HepG2 (cell line): ENCODE measurements around the gene SGF29. TPM values are rescaled to one million over a fixed set of nuclear protein-coding genes. Genes with fewer than 3 reads are reported as not detected.
"Not testable (repeated sequence)": the region's sequence is repeated elsewhere in the genome, so short reads cannot be mapped to it uniquely, and the experiment has no call there.

Source experiments
- ATAC-seq: fragments of 200-7000 bp; cut with Tn5 transposase; 3 replicates; pipeline ENCODE4 v1.9.1; 2020; ENCODE audit warnings: mild to moderate bottlenecking, moderate library complexity
- BruUV-seq: library from RNA; stranded (reverse); fragments of 400-500 nt; replicated peaks from 2 replicates; lab custom pipeline; 2021; lab: Mats Ljungman, UMichigan
- CTCF ChIA-PET: fragments of 300-600 bp; formaldehyde crosslinking; extraction: SDS; loops from one replicate; lab custom pipeline; 2021; ENCODE audit warnings: low total read pairs, inconsistent platforms, low intra/inter-chr PET ratio; lab: Yijun Ruan, JAX
- POLR2A ChIA-PET: fragments of 350-600 bp; sonication (Branson Sonifier 250); formaldehyde crosslinking; loops from one replicate; lab custom pipeline; 2020; ENCODE audit warnings: antibody characterized with exemption, inconsistent platforms; lab: Yijun Ruan, JAX
- DNase-seq: peaks from one replicate; pipeline ENCODE4 v3.0.0-alpha.2; 2015; ENCODE audit warnings: low spot score
- FAIRE-seq: peaks from 3 replicates; lab custom pipeline; 2011; peaks lifted over from hg19 to GRCh38; lab: Jason Lieb, UNC
- H2AFZ ChIP-seq: one replicate; pipeline ENCODE4 v1.6.1; 2011; ENCODE audit warnings: low read length, inconsistent platforms
- H3K27ac ChIP-seq: fragments of 300-600 bp; 3 replicates; pipeline ENCODE4 v1.8.0; 2011; ENCODE audit warnings: mixed run types, mild to moderate bottlenecking, mixed read lengths, low read length, inconsistent platforms; ENCODE audit not compliant: insufficient read depth; ENCODE audit errors: extremely low read length
- H3K27me3 ChIP-seq, 2 experiments: fragments of 200-600 bp in 1 of 2; 2 replicates in 1 of 2; 3 replicates in 1 of 2; pipeline versions ENCODE4 v1.6.0 to v1.8.0; 2011; ENCODE audit warnings: low read length in 2 of 2, mild to moderate bottlenecking in 2 of 2, moderate library complexity in 2 of 2, inconsistent platforms in 1 of 2; ENCODE audit not compliant: insufficient read depth in 2 of 2, control insufficient read depth in 1 of 2
- H3K36me3 ChIP-seq, 2 experiments: fragments of 200-600 bp in 1 of 2; replicated peaks in 1 of 2; 2 replicates in 1 of 2; 3 replicates in 1 of 2; pipeline versions ENCODE4 v1.5.1 to v1.8.0; 2011; ENCODE audit warnings: low read length in 2 of 2, inconsistent platforms in 1 of 2; ENCODE audit not compliant: insufficient read depth in 2 of 2, control insufficient read depth in 1 of 2
- H3K4me1 ChIP-seq: 2 replicates; pipeline ENCODE4 v1.5.1; 2012; ENCODE audit warnings: low read length, inconsistent platforms; ENCODE audit not compliant: insufficient read depth
- H3K4me2 ChIP-seq: 2 replicates; pipeline ENCODE4 v1.6.0; 2011; ENCODE audit warnings: low read depth, low read length, inconsistent platforms
- H3K4me3 ChIP-seq, 3 experiments: fragments of 200-600 bp in 1 of 3; sonication (generic), shearing (Covaris generic) in 1 of 3; replicated peaks in 1 of 3; 2 replicates each; pipeline ENCODE4 v1.5.1; 2011 to 2016; ENCODE audit warnings: low read length in 3 of 3, inconsistent platforms in 2 of 3, low read depth in 2 of 3, mild to moderate bottlenecking in 2 of 3, control low read depth in 1 of 3, mixed read lengths in 1 of 3; ENCODE audit not compliant: insufficient read depth in 1 of 3
- H3K79me2 ChIP-seq: one replicate; pipeline ENCODE4 v1.6.1; 2011; ENCODE audit warnings: low read length, inconsistent platforms; ENCODE audit not compliant: insufficient read depth
- H3K9ac ChIP-seq: 2 replicates; pipeline ENCODE4 v1.6.0; 2011; ENCODE audit warnings: mild to moderate bottlenecking, low read depth, low read length, inconsistent platforms; ENCODE audit not compliant: insufficient read depth
- H3K9me3 ChIP-seq: 2 replicates; pipeline ENCODE4 v1.5.1; 2012; ENCODE audit warnings: mild to moderate bottlenecking, low read length
- H4K20me1 ChIP-seq: 2 replicates; pipeline ENCODE4 v1.6.0; 2011; ENCODE audit warnings: inconsistent platforms, mild to moderate bottlenecking, low read length, moderate library complexity; ENCODE audit not compliant: insufficient read depth
- ISL2 ChIP-seq: sonication (generic); formaldehyde crosslinking; IDR thresholded peaks from 2 replicates; pipeline ENCODE4 v1.5.0; 2020; ENCODE audit warnings: missing genetic modification reagents
- NFKB2 ChIP-seq: sonication (generic); formaldehyde crosslinking; IDR thresholded peaks from 2 replicates; pipeline ENCODE4 v1.4.0; 2020; ENCODE audit warnings: missing genetic modification reagents, borderline replicate concordance
- POLR2A ChIP-seq, 2 experiments: IDR thresholded peaks; 2 replicates each; pipeline ENCODE4 v1.6.1; 2011; ENCODE audit warnings: low read depth in 2 of 2, low read length in 2 of 2, mild to moderate bottlenecking in 1 of 2, moderate library complexity in 1 of 2; ENCODE audit not compliant: insufficient read depth in 1 of 2
- RBM22 ChIP-seq: fragments of 200-400 bp; formaldehyde crosslinking; optimal IDR thresholded peaks from 2 replicates; pipeline ENCODE3; 2017; ENCODE audit warnings: mild to moderate bottlenecking, low read length, moderate library complexity
- SKI ChIP-seq: fragments of 450-650 bp; IDR thresholded peaks from one replicate; pipeline ENCODE4 v1.6.1; 2018; ENCODE audit warnings: mild to moderate bottlenecking; ENCODE audit not compliant: partially characterized antibody
- ZBTB42 ChIP-seq: sonication (generic); formaldehyde crosslinking; IDR thresholded peaks from 2 replicates; pipeline ENCODE4 v1.5.0; 2020; ENCODE audit warnings: mild to moderate bottlenecking, missing genetic modification reagents
- ZNF407 ChIP-seq: sonication (generic); formaldehyde crosslinking; IDR thresholded peaks from one replicate; pipeline ENCODE4 v1.5.1; 2020; ENCODE audit warnings: mild to moderate bottlenecking, missing genetic modification reagents; ENCODE audit errors: not compliant biosample characterization
- ZNF615 ChIP-seq: sonication (generic); formaldehyde crosslinking; IDR thresholded peaks from 2 replicates; pipeline ENCODE4 v1.5.0; 2020; ENCODE audit warnings: mild to moderate bottlenecking, missing genetic modification reagents, borderline replicate concordance
- ZNF768 ChIP-seq: sonication (generic); formaldehyde crosslinking; IDR thresholded peaks from 2 replicates; pipeline ENCODE4 v1.4.0; 2020; ENCODE audit warnings: missing genetic modification reagents
- WGBS: methylation state at CpG from one replicate; pipeline ENCODE4 v1.1.6; 2017; ENCODE audit warnings: low lambda C conversion rate; 5-methylcytosine and 5-hydroxymethylcytosine counted together
- in situ Hi-C: cut with HindIII; loops from 2 replicates; pipeline ENCODE4 v1.10.0; 2017; ENCODE audit warnings: low pct_unique_long_range_greater_than_20kb; ENCODE audit not compliant: extremely low pct_ligation_motif_present
- intact Hi-C: fragments of 100-400 bp; cut with micrococcal nuclease; formaldehyde crosslinking; loops from one replicate; pipeline ENCODE4 v1.10.0; 2022; ENCODE audit not compliant: unreplicated experiment
- polyA plus RNA-seq, 8 experiments: library from polyadenylated mRNA; depleted of rRNA in 3 of 8; stranded (reverse) in 7 of 8; unstranded in 1 of 8; fragments of >200 nt; fragmentation: Illumina TruSeq in 4 of 8; extraction: Trizol in 4 of 8; gene quantifications; 2 replicates each; pipeline versions ENCODE4 v1.2.1 to v1.2.3, GENCODE V29; 2011 to 2016; ENCODE audit warnings: low read depth in 4 of 8, missing spikeins in 1 of 8, mixed read lengths in 1 of 8; ENCODE audit not compliant: insufficient read depth in 1 of 8
- total RNA-seq, 5 experiments: library from RNA; depleted of rRNA; stranded (reverse); fragments of >200 nt; fragmentation: Illumina TruSeq; extraction: Trizol; gene quantifications; 2 replicates each; pipeline ENCODE4 v1.2.3, GENCODE V29; 2016; ENCODE audit warnings: low read depth in 1 of 5

Gene SGF29
- total and polyA plus RNA-seq, 2 of the 13 experiments (the other 11 are each of a cell fraction or from before 2014, with no cell fraction given) = 5.0 to 29.4 TPM

GRCh38 chr16:28592979-28593553 is 39.3 kb downstream of the SGF29 start (continued):
- no peak for TF ChIP-seq ISL2 (CRISPR knock-in tag)
- 0 out of 2 replicates have a peak, but pooled peaks have one; percentile 11 for TF ChIP-seq ZNF768 (CRISPR knock-in tag)
- no peak for TF ChIP-seq ZNF615
- TF ChIP-seq RBM22 = peak; percentile 69
- TF ChIP-seq NFKB2 (CRISPR knock-in tag) = no peak
- TF ChIP-seq SKI = no peak

- H3K27me3 ChIP-seq, DNase-seq, FAIRE-seq, BruUV-seq, in situ Hi-C loops, H4K20me1 ChIP-seq, ATAC-seq, intact Hi-C loops, CTCF ChIA-PET, H2AFZ ChIP-seq, H3K9me3 ChIP-seq, H3K9ac ChIP-seq, H3K79me2 ChIP-seq, H3K27ac ChIP-seq: not testable (repeated sequence)
- TF ChIP-seq ZBTB42 (CRISPR knock-in tag) (0 out of 2 replicates have a peak, but pooled peaks have one; percentile 1), POLR2A (IDR thresholded peaks at IDR 0.05; ENCODE audit: insufficient read depth in 1 of 2, low read depth in 2 of 2, low read length in 2 of 2) (peak in 1 of 2 experiments; percentile 9; a peak in 1 of 4 replicates), ZNF407 (peak; percentile 11)
- peak overlapping the region in 1 of 3 experiments; percentile 19; a peak in 1 of 6 replicates for H3K4me3 ChIP-seq
- 85% methylated on average over 5 of the region's 6 CpGs for WGBS
- peaks cover 3 to 18% of the 10 kb centered on the region in 2 experiments; a peak in 4 of 5 replicates for H3K36me3 ChIP-seq
- POLR2A ChIA-PET = interaction anchor here (0.6 to 3.3 kb wide), 2 partner anchors 15 to 45 kb away, joined by 3 to 175 read pairs; partner anchors contain the start of gene SULT1A1
- H3K4me2 ChIP-seq = peak overlapping the region; percentile 88
- peaks cover 50% of the 10 kb centered on the region for H3K4me1 ChIP-seq
Observed at GRCh38 chr16:28595451-28595850, 41.7 kb downstream of the SGF29 start.
